GM12878 (cell line): ENCODE results near the gene HOPX.

Experiments used
- MYC ChIP-seq: IDR thresholded peaks from 2 replicates; pipeline ENCODE4 v1.6.1; 2011; ENCODE audit warnings: mild to moderate bottlenecking, low read length, moderate library complexity, inconsistent platforms; ENCODE audit not compliant: insufficient read depth, insufficient replicate concordance, insufficient read length, severe bottlenecking
- TCF3 ChIP-seq: IDR thresholded peaks from 2 replicates; pipeline ENCODE4 v1.6.1; 2012; ENCODE audit warnings: low read depth, mild to moderate bottlenecking, low read length, borderline replicate concordance; ENCODE audit not compliant: insufficient read depth
- YY1 ChIP-seq: IDR thresholded peaks from 2 replicates; pipeline ENCODE4 v1.6.1; 2011; ENCODE audit warnings: low read depth, mild to moderate bottlenecking, low read length
- ZZZ3 ChIP-seq: IDR thresholded peaks from 2 replicates; pipeline ENCODE4 v1.6.1; 2011; ENCODE audit warnings: low read depth; ENCODE audit not compliant: control insufficient read depth, insufficient read length
- TF ChIP-seq, protein P1 (sequence below): IDR thresholded peaks from 2 replicates; pipeline ENCODE4 v1.6.1; 2012; ENCODE audit warnings: low read depth, low read length, improper control_type of control experiment
- TF ChIP-seq, protein P2 (sequence below), 3 experiments: IDR thresholded peaks in 2 of 3; conservative IDR thresholded peaks in 1 of 3; 2 replicates each; pipeline ENCODE4 v1.5.1; 2011; ENCODE audit warnings: low read depth in 3 of 3, low read length in 3 of 3, mild to moderate bottlenecking in 3 of 3, control low read depth in 2 of 3, moderate library complexity in 2 of 3, inconsistent platforms in 1 of 3, mixed read lengths in 1 of 3; ENCODE audit not compliant: control insufficient read depth in 2 of 3, insufficient read depth in 1 of 3; ENCODE audit errors: extremely low read depth in 1 of 3

DNA sequence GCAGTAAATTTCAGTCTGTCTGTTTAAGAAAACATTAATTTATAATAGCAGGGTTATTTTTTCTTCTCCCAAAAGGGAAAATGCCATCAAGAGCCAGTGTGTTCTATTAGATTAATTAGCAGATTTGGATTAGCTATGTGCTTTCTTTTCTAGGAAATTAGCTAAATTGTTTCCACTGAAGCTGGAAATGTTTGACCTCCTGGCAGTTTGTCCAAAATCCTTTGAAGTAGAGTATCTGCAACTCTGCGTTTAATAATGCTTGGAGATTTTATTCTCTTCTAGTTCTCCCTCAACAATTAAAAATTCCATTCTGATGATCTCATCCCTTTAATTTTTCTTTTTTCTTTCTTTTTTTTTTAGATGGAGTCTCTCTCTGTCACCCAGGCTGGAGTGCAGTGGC, 27.1 kb upstream of the HOPX start:
- TF ChIP-seq ZZZ3 (no peak), MYC (no peak), TCF3 (no peak), YY1 (no peak)
- TF ChIP-seq, protein P1, sequence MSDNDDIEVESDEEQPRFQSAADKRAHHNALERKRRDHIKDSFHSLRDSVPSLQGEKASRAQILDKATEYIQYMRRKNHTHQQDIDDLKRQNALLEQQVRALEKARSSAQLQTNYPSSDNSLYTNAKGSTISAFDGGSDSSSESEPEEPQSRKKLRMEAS = no peak
- TF ChIP-seq, protein P2, sequence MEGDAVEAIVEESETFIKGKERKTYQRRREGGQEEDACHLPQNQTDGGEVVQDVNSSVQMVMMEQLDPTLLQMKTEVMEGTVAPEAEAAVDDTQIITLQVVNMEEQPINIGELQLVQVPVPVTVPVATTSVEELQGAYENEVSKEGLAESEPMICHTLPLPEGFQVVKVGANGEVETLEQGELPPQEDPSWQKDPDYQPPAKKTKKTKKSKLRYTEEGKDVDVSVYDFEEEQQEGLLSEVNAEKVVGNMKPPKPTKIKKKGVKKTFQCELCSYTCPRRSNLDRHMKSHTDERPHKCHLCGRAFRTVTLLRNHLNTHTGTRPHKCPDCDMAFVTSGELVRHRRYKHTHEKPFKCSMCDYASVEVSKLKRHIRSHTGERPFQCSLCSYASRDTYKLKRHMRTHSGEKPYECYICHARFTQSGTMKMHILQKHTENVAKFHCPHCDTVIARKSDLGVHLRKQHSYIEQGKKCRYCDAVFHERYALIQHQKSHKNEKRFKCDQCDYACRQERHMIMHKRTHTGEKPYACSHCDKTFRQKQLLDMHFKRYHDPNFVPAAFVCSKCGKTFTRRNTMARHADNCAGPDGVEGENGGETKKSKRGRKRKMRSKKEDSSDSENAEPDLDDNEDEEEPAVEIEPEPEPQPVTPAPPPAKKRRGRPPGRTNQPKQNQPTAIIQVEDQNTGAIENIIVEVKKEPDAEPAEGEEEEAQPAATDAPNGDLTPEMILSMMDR (IDR thresholded peaks at IDR 0.05 in 2 of 3, conservative IDR thresholded peaks at IDR 0.05 in 1 of 3; ENCODE audit: control insufficient read depth in 2 of 3, extremely low read depth in 1 of 3, insufficient read depth in 1 of 3, low read depth in 3 of 3, low read length in 3 of 3) = no peak
